C4-2B (cell line): ENCODE data around the gene CD44.

Source experiments
- CTCF ChIP-seq: fragments of 450-650 bp; conservative IDR thresholded peaks from 2 replicates; pipeline ENCODE4 v1.5.1; 2017; ENCODE audit warnings: mild to moderate bottlenecking
- ZFX ChIP-seq: fragments of 450-650 bp; IDR thresholded peaks from 2 replicates; pipeline ENCODE4 v1.6.1; 2017

GRCh38 chr11:35242412-35243242 is 103.7 kb downstream of the CD44 start:
- TF ChIP-seq CTCF (no peak), ZFX (no peak)
